Activated naive CD8-positive, alpha-beta T cell treated with anti-CD3 and anti-CD28 coated beads, Interleukin-2, amount 50 U/mL, for 16 hours (primary cell): Measurements from ENCODE around the gene MAD2L2.

Experiments used
- DNase-seq: peaks from one replicate; pipeline ENCODE4 v3.0.0-alpha.2; 2020; ENCODE audit warnings: low read depth, low spot score

MAD2L2 gene

DNA sequence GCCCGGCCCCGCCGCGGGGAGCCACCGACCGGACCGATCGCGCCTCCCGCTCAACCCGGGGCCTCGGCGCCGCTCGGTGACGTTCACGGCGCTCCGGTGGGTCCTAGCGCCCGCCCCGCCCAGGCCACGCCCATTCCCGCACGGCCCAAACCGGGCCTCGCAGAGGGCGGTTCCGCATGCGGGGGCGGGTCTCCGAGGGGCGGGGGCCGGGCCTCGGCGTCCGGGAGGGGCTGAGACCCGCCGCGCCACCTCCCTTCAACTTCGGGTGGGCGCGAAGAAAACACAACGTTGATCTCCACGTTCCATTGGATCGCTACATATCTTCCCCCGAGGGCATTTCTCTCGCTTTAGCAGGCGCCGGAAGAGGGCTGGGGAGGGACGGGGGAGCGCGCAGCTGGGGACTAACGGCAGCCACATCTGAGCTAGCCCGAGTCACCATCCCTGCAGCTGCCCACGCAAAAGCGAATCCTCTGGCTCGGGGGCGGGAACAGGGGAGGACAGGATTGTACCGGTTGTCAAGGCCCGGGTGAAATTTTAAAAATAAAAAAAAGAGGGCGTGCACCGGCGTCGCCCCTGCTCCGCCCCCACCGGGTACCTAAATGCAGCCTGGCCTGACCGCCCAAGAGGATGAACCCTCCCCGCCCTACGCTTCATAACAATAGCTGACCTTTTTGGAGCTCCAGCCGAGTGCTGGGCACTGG, at the start of gene MAD2L2:
Gene MAD2L2 (minus strand): TSS at position 78 of the 701 bp plus-strand sequence. CDS start 547 bp downstream, outside the sequence.
- DNase-seq: peak; percentile 81

DNA sequence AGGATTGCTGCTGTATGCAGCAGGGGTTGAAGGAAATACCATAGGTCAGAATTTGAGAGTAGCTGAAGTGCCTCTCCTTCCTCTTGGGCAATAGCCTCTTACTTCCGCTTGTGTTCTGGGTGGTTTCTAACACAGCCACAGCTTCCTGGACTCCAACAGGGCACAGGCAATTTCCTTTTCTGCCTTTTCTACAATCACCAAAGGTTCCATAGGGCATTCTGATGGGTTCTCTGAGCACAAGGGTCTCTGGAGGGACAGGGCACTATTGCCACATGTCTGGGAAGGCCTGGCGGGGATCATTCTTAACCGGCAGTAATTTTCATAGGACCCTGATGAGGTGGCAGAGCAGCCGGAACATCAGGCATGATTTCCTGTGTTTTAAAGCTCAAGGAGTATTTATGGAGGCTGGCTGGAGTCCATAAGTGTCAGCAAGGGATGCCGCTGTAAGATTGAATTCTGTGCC, 49.5 kb upstream of the MAD2L2 start:
- DNase-seq: no peak

DNA sequence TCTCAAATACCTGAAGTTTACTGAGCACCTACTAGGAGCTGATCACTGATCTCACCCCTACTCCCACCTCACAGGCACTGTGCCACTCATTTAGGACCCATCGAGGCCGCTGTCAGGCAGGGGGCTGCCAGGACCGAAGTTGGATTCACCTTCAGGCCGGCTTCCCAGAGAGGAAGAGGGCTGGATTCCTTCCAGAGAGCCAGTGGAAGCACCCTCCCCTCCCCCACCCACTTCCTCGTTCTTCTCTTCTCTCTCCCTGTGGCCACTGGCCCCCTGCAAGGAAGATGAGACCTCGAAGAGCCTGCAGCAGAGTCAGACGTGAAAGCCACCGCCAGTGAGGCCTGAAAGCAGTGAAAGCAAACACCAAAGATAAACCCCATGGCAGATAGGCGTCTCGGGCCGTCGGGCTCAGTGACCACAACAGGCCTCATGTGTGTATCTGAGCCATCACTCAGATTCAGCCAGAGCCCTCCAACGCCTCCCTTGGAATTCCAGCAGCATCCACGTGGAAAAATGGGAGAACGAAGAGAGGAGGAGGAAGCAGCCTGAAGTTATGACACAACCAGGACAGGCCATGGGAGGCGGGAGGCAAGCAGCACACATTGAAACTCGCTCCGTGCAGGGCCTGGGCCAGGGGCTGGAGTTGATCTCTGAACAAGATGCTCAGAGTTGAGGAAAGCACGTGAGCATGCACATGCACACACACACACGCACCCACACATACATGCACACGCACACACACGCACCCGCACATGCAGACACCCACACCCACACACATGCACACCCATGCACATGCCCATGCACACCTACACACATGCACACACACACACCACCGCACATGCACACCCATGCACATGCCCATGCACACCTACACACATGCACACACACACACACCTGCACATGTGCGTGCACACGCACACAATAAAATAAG, 48.8 kb upstream of the MAD2L2 start:
- DNase-seq: no peak

DNA sequence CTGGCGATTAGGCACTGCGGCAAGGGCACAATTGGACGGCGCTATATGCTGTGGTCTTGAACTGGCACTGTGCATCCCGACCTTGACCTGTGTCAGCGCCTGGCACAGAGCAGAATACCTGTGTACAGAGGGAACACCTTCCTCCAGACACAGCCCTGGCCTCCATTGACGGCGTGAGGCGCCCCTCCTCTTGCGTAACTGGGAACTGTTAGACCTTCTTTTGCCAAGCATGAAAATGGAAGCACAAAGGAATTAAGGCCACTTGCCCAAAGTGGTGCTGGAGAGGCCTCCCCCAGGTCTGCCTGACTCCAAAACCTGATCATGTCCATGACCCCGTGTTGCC, 48.2 kb upstream of the MAD2L2 start:
- no peak for DNase-seq

DNA sequence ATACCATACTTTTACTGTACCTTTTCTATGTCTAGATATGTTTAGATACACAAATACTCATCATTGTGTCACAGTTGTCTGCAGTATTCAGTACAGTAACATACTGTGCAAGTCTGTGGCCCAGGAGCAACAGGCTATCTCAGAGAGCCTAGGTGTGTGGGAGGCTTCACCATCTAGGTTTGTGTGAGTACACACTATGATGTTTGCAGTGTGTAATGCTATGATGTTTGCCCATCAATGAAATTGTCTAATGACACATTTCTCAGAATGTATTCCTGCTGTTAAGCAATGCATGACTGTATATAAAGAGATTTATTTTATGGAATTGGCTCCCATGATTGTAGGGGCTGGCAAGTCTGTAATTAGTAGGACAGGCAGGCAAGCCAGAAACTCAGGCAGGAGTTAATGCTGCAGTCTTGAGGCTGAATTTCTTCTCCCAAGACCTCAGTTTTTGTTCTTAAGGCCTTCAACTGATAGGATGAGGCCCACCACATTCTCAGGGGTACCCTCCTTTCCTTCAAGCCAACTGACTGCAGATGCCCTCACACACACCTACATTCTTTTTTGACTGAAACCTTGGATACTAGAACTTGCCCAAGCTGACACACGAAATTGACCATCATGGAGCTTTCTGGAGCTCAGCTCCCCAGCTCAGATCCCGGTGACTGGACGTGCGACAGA, 47.3 kb upstream of the MAD2L2 start:
- no peak for DNase-seq

DNA sequence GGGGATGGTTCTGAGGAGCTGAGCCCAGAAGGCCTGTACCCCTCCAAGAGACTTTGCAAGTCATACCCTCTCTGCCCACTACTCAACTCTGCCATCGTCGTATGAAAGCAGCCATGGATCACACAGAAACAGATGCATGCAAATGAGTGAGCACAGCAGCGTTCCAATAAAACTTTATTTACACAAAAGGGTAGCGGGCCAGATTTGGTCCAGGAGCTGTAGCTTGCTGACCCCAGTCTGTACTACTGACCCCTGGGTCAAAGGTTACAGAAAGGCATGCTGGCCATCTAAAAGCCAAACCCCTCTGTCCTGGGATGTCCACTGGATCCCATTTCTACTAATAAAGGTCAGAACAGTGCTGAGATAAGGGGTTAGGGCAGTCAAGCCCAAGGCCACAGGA, 46.2 kb upstream of the MAD2L2 start:
- no peak for DNase-seq

DNA sequence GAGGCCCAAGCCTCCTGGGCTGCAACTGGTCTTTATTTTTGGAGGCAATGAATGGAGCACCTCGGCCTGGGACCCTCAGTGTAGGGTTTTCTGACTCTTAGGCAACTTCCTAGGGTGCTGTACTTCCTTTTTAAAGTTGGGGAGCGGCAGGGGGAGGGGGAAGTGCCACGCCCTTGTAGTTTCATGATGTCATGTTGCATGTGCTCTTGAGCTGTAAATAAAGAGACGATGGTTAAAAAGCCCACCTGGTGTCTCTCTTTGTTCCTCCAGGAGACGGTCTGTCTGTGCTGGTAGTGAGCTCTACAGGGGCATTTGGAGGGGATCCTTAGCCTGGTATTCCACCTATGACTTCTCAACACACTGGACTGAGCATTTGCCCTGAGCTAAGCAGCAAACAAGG, 44.7 kb upstream of the MAD2L2 start:
- no peak for DNase-seq

DNA sequence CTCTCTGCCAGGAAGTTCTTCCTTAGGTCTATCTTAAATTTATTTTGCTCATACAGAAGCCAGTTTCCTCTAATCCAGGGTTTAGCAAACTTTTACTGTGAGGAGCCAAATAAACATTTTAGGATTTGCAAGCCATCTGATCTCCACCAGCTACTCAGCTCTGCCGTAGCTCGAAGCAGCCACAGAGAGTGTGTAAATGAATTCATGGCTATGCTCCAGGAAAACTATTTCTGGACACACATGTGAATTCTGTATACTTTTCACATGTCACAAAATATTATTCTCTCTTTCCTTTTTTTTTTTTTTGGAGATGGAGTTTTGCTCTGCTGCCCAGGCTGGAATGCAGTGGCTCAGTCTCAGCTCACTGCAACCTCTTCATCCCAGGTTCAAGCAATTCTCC, 41.6 kb upstream of the MAD2L2 start:
- DNase-seq: no peak

DNA sequence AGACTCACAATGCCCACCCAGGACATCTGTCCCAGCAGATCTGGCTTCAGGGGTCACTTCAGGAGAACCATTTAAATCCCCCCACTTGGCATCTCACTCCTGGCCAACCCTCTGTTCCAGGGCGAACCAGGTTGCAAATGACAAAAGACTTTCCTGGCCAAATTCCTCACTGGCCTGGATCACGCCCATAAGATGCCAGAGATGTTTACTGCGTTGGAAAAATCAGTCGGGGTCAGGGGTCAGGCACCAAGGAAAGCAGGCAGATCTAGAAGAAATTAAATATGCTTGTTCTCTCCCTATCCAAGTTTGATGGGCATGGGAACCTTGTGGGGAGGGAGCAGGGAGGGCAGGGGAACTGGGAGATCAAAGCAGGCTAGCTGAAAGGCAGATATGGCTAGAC, 40.4 kb upstream of the MAD2L2 start:
- DNase-seq: no peak

DNA sequence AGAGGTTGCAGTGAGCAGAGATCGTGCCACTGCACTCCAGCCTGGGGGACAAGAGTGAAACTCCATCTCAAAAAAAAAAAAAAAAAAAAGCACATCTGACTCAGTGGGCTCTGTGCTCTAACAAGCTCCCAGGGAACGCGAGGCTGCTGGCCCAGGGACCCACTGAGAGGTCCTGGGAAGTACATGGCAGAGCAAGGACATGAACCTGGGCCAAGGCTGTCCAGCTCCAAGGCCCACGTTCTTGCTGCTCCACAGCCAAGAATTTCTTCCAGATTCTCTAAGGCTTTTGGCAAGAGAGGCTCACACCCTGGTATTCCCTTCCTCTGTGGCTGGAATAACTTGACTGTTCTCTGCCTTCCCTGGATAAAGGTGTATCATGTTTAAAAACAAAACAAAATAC, 39.6 kb upstream of the MAD2L2 start:
- DNase-seq: no peak

DNA sequence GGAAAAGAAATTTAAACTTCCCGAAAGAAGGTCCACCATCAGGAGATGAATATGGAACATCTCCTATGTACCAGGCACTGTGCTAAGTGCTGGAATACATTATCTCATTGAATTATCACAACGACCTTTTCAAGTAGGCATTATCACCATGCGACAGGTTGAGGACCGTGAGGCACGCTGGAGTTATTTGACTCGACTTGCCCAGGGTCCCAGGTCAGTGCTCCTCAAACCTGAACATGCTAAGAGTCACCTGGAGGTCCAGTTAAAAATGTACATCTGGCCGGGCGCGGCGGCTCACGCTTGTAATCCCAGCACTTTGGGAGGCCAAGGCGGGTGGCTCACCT, 39.1 kb upstream of the MAD2L2 start:
- DNase-seq: no peak

DNA sequence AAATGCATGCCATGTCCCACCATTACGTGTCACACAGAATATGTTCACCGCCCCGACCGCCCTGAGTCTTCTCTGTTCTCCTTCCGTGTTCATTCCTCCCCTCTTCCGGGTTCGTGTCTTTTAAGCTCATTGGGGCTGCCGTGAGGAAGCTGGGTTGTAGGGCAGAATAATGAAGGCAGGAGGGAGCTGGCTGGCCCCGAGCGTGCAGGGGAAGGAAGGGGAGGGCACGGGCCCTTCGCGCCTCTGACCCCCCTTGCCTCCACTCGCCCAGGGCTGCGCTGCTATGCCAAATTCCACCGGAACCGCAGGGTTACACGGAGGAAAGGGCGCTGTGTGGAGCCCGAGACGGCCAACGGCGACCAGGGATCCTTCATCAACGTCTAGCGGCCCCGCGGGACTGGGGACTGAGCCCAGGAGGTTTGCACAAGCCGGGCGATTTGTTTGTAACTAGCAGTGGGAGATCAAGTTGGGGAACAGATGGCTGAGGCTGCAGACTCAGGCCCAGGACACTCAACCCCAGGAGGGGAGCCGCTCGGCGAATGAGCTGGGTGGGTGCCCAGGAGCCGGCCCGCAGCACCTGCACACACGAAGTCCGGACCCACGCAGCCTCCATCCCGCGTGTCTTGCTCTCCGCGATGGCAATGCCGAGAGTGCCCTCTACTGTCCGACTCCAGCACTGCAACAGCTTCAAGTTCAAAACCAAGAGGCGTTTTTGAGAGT, 38.5 kb upstream of the MAD2L2 start:
- peak; percentile 71 for DNase-seq

DNA sequence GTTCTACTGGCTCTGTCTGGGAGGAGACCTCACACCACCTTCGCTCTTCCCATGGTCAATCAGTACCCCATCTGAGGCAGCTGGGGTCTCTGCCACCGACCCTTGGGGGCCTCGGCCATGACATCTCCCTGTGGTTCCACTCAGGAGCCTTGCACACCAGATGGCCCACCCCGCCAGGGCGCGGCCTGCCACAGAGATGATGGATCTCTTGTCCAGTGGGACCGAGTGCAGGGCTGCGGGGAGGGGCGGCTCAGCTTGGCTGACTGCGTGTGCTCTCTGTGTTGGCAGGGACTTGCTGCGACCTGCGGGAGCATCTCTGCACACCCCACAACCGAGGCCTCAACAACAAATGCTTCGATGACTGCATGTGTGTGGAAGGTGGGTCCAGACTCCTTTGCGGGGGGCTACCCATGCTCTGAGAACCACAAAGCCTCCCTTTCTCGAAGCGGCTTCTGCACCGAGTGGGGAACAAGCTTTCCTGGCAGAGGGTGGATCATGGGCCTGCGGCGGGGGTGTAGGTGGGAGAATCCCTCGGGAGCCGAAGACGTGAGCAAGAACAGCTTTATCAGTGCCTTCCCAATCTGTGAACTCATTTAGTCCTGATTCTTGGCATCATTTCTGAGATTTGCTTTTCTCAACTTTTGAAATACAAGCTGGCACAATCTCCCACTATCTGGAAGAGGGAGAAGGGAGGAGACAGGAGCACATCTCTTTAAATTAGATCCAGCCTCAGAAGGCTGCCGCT, 34.1 kb upstream of the MAD2L2 start:
- no peak for DNase-seq

DNA sequence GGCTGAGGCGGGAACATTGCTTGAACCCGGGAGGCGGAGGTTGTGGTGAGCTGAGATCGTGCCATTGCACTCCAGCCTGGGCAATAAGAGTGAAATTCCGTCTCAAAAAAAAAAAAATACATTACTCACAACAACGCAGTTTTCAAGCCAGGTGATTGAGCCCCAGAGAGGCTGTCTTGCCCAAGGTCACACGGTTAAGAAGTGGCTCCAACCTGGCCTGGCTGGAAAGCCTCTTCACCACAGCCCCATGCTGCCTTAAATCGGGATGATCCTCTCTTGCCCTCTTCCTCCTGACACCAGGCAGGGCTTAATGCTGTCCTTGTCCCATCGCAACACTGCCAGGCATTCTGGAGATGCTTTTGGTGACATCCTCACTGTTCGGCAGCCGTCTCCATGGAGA, 32.1 kb upstream of the MAD2L2 start:
- DNase-seq: no peak

DNA sequence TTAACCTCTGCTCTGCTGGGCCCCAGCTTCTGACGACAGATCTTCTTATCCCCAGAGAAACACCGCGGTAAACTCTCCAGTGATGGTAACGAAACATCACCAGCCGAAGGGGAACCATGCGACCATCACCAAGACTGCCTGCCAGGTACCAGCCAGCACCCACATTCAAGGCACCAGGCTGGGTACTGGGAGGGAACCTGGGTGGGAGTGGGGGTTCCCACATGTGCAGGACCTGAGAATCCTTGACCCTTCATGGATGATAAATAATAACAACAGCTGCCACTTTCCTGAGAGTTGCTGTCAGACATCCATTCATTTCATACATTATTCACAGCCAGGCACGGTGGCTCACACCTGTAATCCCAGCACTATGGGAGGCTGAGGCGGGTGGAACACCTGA, 31.3 kb upstream of the MAD2L2 start:
- no peak for DNase-seq

DNA sequence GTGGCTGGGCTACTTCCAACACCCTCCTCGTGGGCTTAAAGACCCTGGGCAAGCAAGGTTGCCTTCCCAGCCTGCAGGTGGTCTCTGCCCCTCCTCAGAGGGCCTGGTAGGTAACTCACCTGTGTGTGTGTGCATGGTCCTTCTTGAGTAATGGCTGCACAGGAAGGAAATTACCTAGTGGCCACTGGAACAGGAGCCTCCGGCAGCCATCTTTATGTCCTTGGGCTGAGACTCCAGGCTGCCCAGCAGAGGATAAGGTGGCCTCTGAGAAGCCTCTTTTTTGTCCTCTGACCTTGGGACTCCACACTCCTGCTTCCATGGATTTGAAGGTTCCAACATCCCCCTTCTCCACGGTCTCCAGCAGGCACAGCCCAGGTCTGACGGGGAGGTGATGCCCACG, 30.5 kb upstream of the MAD2L2 start:
- DNase-seq: no peak

DNA sequence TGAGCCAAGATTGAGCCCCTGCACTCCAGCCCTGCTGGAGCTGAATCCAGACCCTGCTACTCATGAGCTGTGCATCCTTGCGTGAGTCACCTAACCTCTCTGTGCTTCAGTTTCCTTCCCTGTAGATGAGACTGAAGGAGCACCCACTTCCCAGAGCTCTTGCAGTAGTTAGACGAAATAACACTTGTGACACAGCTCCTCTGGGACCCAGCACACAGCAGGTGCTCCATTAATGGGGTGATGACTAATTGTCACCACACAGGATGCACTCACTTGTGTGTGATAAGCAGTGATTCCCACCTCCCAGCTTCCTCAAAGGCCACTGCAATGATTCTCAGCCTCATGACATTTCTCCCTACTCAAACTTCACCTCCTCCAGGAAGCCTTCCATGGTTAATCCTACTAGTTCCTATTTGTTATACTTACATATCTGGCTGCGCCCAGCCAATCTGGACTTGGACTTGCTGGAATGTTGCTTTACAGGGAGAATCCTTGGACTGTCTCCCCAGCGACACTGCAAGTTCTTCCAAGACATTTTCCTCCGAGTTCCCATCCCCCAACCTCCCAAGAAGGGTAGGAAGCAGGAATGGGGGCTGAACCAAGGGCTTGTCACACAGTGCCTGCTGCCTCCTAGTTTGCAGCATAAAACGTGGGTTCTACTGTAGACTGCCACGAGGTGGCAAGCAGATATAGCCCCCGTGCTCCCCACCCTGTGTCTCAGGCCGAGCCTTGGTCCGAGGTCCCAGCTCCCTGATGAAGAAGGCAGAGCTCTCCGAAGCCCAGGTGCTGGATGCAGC, 27.8 kb upstream of the MAD2L2 start:
- DNase-seq: no peak

DNA sequence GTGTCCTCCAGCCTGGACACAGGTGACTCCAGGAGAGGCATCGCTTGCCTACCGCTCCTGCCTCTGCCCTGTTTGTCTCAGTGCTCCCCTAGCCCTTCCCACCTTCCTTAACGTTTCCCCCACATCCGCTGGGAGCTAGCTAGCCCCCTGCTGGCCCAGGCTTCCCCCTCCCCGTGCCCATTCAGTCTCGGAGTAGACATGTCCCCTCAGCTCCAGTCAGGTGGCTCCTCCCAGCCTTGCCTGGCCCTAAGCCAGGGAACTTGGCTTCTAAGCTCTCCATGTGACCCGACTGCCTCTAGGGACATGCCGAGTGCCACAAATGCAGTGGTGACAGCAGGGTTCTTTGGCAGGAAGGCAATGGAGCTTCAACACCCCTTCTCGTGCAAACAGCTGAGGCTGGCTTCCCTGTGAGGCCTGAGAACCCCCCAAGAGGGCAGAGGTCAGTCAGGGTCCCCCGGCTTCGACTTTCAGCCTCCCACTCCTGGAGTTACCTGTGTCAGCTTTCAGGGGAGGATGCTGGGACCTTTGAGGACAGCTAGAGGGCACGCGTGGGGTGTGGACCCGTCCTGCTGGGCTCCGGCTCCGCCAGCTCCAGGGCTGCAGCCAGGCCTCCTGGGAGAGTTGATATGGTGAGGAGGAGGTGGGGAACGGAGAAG, 26.8 kb upstream of the MAD2L2 start:
- no peak for DNase-seq

DNA sequence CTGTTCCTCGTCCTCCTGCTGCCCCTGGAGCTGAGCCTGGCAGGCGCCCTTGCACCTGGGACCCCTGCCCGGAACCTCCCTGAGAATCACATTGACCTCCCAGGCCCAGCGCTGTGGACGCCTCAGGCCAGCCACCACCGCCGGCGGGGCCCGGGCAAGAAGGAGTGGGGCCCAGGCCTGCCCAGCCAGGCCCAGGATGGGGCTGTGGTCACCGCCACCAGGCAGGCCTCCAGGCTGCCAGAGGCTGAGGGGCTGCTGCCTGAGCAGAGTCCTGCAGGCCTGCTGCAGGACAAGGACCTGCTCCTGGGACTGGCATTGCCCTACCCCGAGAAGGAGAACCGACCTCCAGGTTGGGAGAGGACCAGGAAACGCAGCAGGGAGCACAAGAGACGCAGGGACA, 25.3 kb upstream of the MAD2L2 start:
- no peak for DNase-seq

DNA sequence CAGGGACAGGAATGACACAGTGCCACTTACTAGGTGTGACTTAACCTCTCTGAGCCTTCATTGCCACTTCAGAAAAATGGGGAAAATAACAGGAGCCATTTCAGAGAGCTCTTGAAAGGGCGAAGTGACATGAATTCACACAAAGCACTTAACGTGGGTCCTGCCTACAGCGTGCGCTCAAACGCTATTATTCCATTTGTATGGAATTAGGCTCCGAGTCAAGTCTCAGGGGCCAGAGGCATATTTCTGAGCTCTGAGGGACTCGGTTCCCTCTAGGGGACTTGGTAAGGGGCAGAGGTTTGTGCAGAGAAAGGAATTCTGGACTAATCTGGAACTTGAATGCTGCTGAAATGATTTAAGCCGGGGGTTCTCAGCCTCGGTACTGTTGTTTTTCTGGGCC, 24.6 kb upstream of the MAD2L2 start:
- no peak for DNase-seq
